ENCODE measurements around the gene TLX3. TPM values are rescaled to one million over a fixed set of nuclear protein-coding genes. Genes with fewer than 3 reads are reported as not detected.

Gene TLX3
- total and polyA plus RNA-seq, 2 of the 8 experiments (the other 6 are each of a cell fraction or from before 2014, with no cell fraction given): not detected

GRCh38 chr5:171295299-171295698 is 13.7 kb upstream of the TLX3 start (continued):
- TF ChIP-seq, protein P1, sequence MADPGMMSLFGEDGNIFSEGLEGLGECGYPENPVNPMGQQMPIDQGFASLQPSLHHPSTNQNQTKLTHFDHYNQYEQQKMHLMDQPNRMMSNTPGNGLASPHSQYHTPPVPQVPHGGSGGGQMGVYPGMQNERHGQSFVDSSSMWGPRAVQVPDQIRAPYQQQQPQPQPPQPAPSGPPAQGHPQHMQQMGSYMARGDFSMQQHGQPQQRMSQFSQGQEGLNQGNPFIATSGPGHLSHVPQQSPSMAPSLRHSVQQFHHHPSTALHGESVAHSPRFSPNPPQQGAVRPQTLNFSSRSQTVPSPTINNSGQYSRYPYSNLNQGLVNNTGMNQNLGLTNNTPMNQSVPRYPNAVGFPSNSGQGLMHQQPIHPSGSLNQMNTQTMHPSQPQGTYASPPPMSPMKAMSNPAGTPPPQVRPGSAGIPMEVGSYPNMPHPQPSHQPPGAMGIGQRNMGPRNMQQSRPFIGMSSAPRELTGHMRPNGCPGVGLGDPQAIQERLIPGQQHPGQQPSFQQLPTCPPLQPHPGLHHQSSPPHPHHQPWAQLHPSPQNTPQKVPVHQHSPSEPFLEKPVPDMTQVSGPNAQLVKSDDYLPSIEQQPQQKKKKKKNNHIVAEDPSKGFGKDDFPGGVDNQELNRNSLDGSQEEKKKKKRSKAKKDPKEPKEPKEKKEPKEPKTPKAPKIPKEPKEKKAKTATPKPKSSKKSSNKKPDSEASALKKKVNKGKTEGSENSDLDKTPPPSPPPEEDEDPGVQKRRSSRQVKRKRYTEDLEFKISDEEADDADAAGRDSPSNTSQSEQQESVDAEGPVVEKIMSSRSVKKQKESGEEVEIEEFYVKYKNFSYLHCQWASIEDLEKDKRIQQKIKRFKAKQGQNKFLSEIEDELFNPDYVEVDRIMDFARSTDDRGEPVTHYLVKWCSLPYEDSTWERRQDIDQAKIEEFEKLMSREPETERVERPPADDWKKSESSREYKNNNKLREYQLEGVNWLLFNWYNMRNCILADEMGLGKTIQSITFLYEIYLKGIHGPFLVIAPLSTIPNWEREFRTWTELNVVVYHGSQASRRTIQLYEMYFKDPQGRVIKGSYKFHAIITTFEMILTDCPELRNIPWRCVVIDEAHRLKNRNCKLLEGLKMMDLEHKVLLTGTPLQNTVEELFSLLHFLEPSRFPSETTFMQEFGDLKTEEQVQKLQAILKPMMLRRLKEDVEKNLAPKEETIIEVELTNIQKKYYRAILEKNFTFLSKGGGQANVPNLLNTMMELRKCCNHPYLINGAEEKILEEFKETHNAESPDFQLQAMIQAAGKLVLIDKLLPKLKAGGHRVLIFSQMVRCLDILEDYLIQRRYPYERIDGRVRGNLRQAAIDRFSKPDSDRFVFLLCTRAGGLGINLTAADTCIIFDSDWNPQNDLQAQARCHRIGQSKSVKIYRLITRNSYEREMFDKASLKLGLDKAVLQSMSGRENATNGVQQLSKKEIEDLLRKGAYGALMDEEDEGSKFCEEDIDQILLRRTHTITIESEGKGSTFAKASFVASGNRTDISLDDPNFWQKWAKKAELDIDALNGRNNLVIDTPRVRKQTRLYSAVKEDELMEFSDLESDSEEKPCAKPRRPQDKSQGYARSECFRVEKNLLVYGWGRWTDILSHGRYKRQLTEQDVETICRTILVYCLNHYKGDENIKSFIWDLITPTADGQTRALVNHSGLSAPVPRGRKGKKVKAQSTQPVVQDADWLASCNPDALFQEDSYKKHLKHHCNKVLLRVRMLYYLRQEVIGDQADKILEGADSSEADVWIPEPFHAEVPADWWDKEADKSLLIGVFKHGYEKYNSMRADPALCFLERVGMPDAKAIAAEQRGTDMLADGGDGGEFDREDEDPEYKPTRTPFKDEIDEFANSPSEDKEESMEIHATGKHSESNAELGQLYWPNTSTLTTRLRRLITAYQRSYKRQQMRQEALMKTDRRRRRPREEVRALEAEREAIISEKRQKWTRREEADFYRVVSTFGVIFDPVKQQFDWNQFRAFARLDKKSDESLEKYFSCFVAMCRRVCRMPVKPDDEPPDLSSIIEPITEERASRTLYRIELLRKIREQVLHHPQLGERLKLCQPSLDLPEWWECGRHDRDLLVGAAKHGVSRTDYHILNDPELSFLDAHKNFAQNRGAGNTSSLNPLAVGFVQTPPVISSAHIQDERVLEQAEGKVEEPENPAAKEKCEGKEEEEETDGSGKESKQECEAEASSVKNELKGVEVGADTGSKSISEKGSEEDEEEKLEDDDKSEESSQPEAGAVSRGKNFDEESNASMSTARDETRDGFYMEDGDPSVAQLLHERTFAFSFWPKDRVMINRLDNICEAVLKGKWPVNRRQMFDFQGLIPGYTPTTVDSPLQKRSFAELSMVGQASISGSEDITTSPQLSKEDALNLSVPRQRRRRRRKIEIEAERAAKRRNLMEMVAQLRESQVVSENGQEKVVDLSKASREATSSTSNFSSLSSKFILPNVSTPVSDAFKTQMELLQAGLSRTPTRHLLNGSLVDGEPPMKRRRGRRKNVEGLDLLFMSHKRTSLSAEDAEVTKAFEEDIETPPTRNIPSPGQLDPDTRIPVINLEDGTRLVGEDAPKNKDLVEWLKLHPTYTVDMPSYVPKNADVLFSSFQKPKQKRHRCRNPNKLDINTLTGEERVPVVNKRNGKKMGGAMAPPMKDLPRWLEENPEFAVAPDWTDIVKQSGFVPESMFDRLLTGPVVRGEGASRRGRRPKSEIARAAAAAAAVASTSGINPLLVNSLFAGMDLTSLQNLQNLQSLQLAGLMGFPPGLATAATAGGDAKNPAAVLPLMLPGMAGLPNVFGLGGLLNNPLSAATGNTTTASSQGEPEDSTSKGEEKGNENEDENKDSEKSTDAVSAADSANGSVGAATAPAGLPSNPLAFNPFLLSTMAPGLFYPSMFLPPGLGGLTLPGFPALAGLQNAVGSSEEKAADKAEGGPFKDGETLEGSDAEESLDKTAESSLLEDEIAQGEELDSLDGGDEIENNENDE (IDR thresholded peaks at IDR 0.05; ENCODE audit: insufficient replicate concordance, low read length): no peak
- TF ChIP-seq JUND (IDR thresholded peaks at IDR 0.05; ENCODE audit: low read length) (no peak), BRCA1 (IDR thresholded peaks at IDR 0.05; ENCODE audit: low read depth, low read length) (no peak)

Measured in H1 (cell line).